Measurements from ENCODE around the gene INPP5E. TPM values are rescaled to one million over a fixed set of nuclear protein-coding genes. Genes with fewer than 3 reads are reported as not detected.

The INPP5E gene
- total RNA-seq, 1 experiment from 2014 or later = 10.7 TPM

GRCh38 chr9:136394312-136395019, 45.2 kb downstream of the INPP5E start:
- DNase-seq (no peak), ATAC-seq (no peak)
- no peaks in the 10 kb centered on the region for H3K9me2 ChIP-seq (replicated peaks; ENCODE audit: low read length)
- peaks cover 8% of the 10 kb centered on the region for H3K4me1 ChIP-seq (ENCODE audit: insufficient read depth, low read length)
- TF ChIP-seq EZH2phosphoT487 (IDR thresholded peaks at IDR 0.05; ENCODE audit: borderline replicate concordance, low read length) = no peak
- TF ChIP-seq, protein P1, sequence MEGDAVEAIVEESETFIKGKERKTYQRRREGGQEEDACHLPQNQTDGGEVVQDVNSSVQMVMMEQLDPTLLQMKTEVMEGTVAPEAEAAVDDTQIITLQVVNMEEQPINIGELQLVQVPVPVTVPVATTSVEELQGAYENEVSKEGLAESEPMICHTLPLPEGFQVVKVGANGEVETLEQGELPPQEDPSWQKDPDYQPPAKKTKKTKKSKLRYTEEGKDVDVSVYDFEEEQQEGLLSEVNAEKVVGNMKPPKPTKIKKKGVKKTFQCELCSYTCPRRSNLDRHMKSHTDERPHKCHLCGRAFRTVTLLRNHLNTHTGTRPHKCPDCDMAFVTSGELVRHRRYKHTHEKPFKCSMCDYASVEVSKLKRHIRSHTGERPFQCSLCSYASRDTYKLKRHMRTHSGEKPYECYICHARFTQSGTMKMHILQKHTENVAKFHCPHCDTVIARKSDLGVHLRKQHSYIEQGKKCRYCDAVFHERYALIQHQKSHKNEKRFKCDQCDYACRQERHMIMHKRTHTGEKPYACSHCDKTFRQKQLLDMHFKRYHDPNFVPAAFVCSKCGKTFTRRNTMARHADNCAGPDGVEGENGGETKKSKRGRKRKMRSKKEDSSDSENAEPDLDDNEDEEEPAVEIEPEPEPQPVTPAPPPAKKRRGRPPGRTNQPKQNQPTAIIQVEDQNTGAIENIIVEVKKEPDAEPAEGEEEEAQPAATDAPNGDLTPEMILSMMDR (conservative IDR thresholded peaks at IDR 0.05; ENCODE audit: low read depth, low read length) = no peak
- TF ChIP-seq EZH2 (IDR thresholded peaks at IDR 0.05; ENCODE audit: low read length, unreplicated experiment) = no peak
- H3K79me2 ChIP-seq (ENCODE audit: low read length) = peaks cover 18% of the 10 kb centered on the region
- H3K27ac ChIP-seq (ENCODE audit: low read length) = no peak overlapping the region
- no peaks in the 10 kb centered on the region for H3F3A ChIP-seq (ENCODE audit: low read length, unreplicated experiment)
- H3K9me3 ChIP-seq (ENCODE audit: low read length) = no peaks in the 10 kb centered on the region
- no peak overlapping the region for H3K4me3 ChIP-seq (ENCODE audit: low read length)
- H3K27me3 ChIP-seq (ENCODE audit: low read length) = no peaks in the 10 kb centered on the region
- H2AFZ ChIP-seq (ENCODE audit: low read length) = no peak overlapping the region
- no peak overlapping the region for H3K9ac ChIP-seq (ENCODE audit: low read length)
- peaks cover 7% of the 10 kb centered on the region for H3K36me3 ChIP-seq (ENCODE audit: low read depth, low read length)
- CTCF ChIA-PET = no interaction called here
- POLR2A ChIA-PET (ENCODE audit: unreplicated experiment) = interaction anchor here (0.6 kb wide), 1 partner anchor 32 kb away, joined by 5 read pairs; no protein-coding TSS in a partner anchor
- H4K20me1 ChIP-seq (ENCODE audit: low read length) = no peaks in the 10 kb centered on the region
- no peak overlapping the region for H3K4me2 ChIP-seq (ENCODE audit: low read length)
- no TSS peak for BruUV-seq (replicated peaks)
- intact Hi-C loops (cut with micrococcal nuclease) = no loop called here

DNA sequence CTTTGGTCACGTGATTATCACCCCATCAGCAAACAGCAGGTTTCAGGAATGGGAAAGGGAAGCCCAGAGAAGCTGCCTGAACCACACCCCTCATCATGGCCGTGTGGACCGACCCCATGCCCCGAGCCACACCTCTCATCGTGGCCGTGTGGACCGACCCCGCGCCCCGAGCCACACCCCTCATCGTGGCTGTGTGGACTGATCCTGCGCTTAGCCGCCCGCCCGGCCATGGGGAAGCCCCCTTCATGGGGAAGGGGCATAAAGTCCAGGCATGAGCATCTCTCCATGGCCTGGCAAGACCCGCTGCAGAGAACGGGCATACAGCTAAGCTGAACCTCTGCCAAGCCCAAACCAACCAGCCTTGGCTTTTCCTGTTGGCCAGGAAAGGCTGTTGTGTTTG, 46.1 kb downstream of the INPP5E start:
- Histone ChIP-seq H3K27me3 (ENCODE audit: low read length) (no peaks in the 10 kb centered on the region), H3K9me3 (ENCODE audit: low read length) (no peaks in the 10 kb centered on the region), H3K79me2 (ENCODE audit: low read length) (peaks cover 8% of the 10 kb centered on the region), H3F3A (ENCODE audit: low read length, unreplicated experiment) (no peaks in the 10 kb centered on the region), H3K9me2 (replicated peaks; ENCODE audit: low read length) (no peaks in the 10 kb centered on the region), H3K36me3 (ENCODE audit: low read depth, low read length) (peaks cover 7% of the 10 kb centered on the region), H3K4me2 (ENCODE audit: low read length) (no peak overlapping the region), H4K20me1 (ENCODE audit: low read length) (no peaks in the 10 kb centered on the region), H3K27ac (ENCODE audit: low read length) (no peak overlapping the region), H3K4me1 (ENCODE audit: insufficient read depth, low read length) (peaks cover 3% of the 10 kb centered on the region), H2AFZ (ENCODE audit: low read length) (no peak overlapping the region), H3K9ac (ENCODE audit: low read length) (no peak overlapping the region), H3K4me3 (ENCODE audit: low read length) (no peak overlapping the region)
- POLR2A ChIA-PET (ENCODE audit: unreplicated experiment) = no interaction called here
- BruUV-seq (replicated peaks) = no TSS peak
- ATAC-seq = no peak
- DNase-seq = no peak
- TF ChIP-seq EZH2phosphoT487 (IDR thresholded peaks at IDR 0.05; ENCODE audit: borderline replicate concordance, low read length) = no peak
- CTCF ChIA-PET = no interaction called here
- intact Hi-C loops (cut with micrococcal nuclease) = no loop called here

DNA sequence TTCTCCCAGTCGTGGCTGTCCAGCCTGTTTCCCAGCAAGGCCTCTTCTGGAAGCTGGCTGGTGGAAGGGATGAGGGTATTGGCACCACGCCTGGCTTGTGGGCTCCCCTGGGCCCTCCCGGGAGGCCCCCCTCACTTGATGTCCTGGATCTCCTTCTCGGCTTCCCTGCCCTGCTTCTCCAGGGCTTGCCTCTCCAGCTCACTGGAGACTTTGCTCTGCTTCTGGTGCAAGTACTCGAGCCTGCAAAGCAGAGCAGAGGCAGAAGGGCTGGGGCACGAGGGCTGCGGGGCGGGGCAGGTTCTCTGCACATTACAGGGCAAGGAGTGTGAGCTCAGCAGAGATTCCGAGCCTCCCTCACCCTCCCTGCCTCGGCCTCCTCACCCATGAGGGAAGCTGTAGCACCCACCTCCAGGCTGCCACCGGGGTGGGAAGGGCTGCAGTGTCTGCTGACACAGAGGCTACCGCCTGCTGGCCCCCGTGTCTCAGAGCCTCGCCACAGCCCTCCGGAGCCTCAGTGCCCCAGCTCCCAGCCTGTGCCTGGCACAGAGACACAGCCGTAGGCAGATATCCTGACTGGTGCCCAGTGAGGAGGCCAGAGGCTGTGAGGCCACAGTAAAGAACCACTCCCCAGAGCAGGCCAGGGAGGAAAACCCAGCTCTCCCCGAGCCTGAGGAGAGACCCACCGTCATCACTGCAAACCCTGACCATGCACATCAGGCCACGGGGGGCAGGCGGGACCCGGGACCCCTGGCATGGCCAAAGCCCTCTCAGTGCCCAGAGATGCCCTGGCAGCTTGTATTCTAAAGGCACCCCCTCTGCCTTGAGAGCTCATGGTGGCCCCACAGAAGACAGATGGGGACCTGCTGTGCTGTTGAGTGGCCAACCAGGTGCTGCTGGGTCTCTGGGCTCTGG, 46.9 kb downstream of the INPP5E start:
- ChIA-PET POLR2A (ENCODE audit: unreplicated experiment) (no interaction called here), CTCF (no interaction called here)
- no peaks in the 10 kb centered on the region for H4K20me1 ChIP-seq (ENCODE audit: low read length)
- no peak overlapping the region for H3K9ac ChIP-seq (ENCODE audit: low read length)
- no TSS peak for BruUV-seq (replicated peaks)
- no peak overlapping the region for H3K27ac ChIP-seq (ENCODE audit: low read length)
- H3K4me3 ChIP-seq (ENCODE audit: low read length) = no peak overlapping the region
- H3K36me3 ChIP-seq (ENCODE audit: low read depth, low read length) = peaks cover 7% of the 10 kb centered on the region
- H3K27me3 ChIP-seq (ENCODE audit: low read length) = no peaks in the 10 kb centered on the region
- no peak for DNase-seq
- H3F3A ChIP-seq (ENCODE audit: low read length, unreplicated experiment) = no peaks in the 10 kb centered on the region
- no peak for TF ChIP-seq EZH2phosphoT487 (IDR thresholded peaks at IDR 0.05; ENCODE audit: borderline replicate concordance, low read length)
- TF ChIP-seq, protein P1 (conservative IDR thresholded peaks at IDR 0.05; ENCODE audit: low read depth, low read length) = no peak
- no peak for TF ChIP-seq EZH2 (IDR thresholded peaks at IDR 0.05; ENCODE audit: low read length, unreplicated experiment)
- H3K4me1 ChIP-seq (ENCODE audit: insufficient read depth, low read length) = no peaks in the 10 kb centered on the region
- no peak overlapping the region for H3K4me2 ChIP-seq (ENCODE audit: low read length)
- H3K79me2 ChIP-seq (ENCODE audit: low read length) = 0 out of 2 replicates have a peak, but pooled peaks cover under 1% of the 10 kb centered on the region
- H3K9me2 ChIP-seq (replicated peaks; ENCODE audit: low read length) = no peaks in the 10 kb centered on the region
- H2AFZ ChIP-seq (ENCODE audit: low read length) = no peak overlapping the region
- no peak for ATAC-seq
- no peaks in the 10 kb centered on the region for H3K9me3 ChIP-seq (ENCODE audit: low read length)
- intact Hi-C loops (cut with micrococcal nuclease) = no loop called here

Data from PC-3 (cell line).